ENCODE measurements around the gene CEP78. TPM values are rescaled to one million over a fixed set of nuclear protein-coding genes. Genes with fewer than 3 reads are reported as not detected.

The CEP78 gene
- total RNA-seq, 2 experiments from 2014 or later = 10.5 to 12.1 TPM

GRCh38 chr9:78304357-78304756 is 68.5 kb downstream of the CEP78 start:
- Histone ChIP-seq H3K4me1 (ENCODE audit: insufficient read depth, low read length) (no peaks in the 10 kb centered on the region), H3K36me3 (ENCODE audit: insufficient read depth, low read length) (peaks cover 2% of the 10 kb centered on the region), H3K27ac (ENCODE audit: low read depth in 1 of 2, low read length in 2 of 2) (no peak overlapping the region), H3K4me3 (ENCODE audit: low read length) (no peak overlapping the region), H3K27me3 (ENCODE audit: control insufficient read depth in 1 of 2, insufficient read depth in 2 of 2, low read length in 2 of 2) (no peaks in the 10 kb centered on the region), H3K9me3 (ENCODE audit: control insufficient read depth in 1 of 2, insufficient read depth in 1 of 2, low read length in 2 of 2) (no peaks in the 10 kb centered on the region)
- ChIA-PET POLR2A (no interaction called here), CTCF (no interaction called here)
- TF ChIP-seq CTCF (IDR thresholded peaks at IDR 0.05) = no peak
- ATAC-seq (ENCODE audit: poor library complexity) = no peak
- H3K9me3 Mint-ChIP-seq = no peaks in the 10 kb centered on the region
- no peaks in the 10 kb centered on the region for H3K4me1 Mint-ChIP-seq (ENCODE audit: low read depth)
- no peak for DNase-seq
- intact Hi-C loops (cut with DNase I, micrococcal nuclease) = no loop called here
- no peak overlapping the region for H3K4me3 Mint-ChIP-seq
- H3K36me3 Mint-ChIP-seq (ENCODE audit: low read depth) = peaks cover 56% of the 10 kb centered on the region
- H3K27ac Mint-ChIP-seq = no peak overlapping the region
- H3K27me3 Mint-ChIP-seq = no peaks in the 10 kb centered on the region

GRCh38 chr9:78306222-78307076 is 70.6 kb downstream of the CEP78 start:
- Mint-ChIP-seq H3K27me3 (no peaks in the 10 kb centered on the region), H3K9me3 (no peaks in the 10 kb centered on the region), H3K27ac (no peak overlapping the region), H3K4me1 (ENCODE audit: low read depth) (no peaks in the 10 kb centered on the region), H3K4me3 (no peak overlapping the region), H3K36me3 (ENCODE audit: low read depth) (peaks cover 67% of the 10 kb centered on the region)
- no peak overlapping the region for H3K4me3 ChIP-seq (ENCODE audit: low read length)
- no peak overlapping the region for H3K27ac ChIP-seq (ENCODE audit: low read depth in 1 of 2, low read length in 2 of 2)
- H3K9me3 ChIP-seq (ENCODE audit: control insufficient read depth in 1 of 2, insufficient read depth in 1 of 2, low read length in 2 of 2) = no peaks in the 10 kb centered on the region
- ChIA-PET POLR2A (no interaction called here), CTCF (no interaction called here)
- H3K36me3 ChIP-seq (ENCODE audit: insufficient read depth, low read length) = peaks cover 7% of the 10 kb centered on the region
- no peak for TF ChIP-seq CTCF (IDR thresholded peaks at IDR 0.05)
- intact Hi-C loops (cut with DNase I, micrococcal nuclease) = no loop called here
- H3K27me3 ChIP-seq (ENCODE audit: control insufficient read depth in 1 of 2, insufficient read depth in 2 of 2, low read length in 2 of 2) = no peaks in the 10 kb centered on the region
- H3K4me1 ChIP-seq (ENCODE audit: insufficient read depth, low read length) = no peaks in the 10 kb centered on the region
- ATAC-seq (ENCODE audit: poor library complexity) (no peak), DNase-seq (no peak)

GRCh38 chr9:78307360-78307759 is 71.5 kb downstream of the CEP78 start:
- intact Hi-C loops (cut with DNase I, micrococcal nuclease) = no loop called here
- H3K4me3 Mint-ChIP-seq = no peak overlapping the region
- no peaks in the 10 kb centered on the region for H3K4me1 Mint-ChIP-seq (ENCODE audit: low read depth)
- H3K9me3 Mint-ChIP-seq = no peaks in the 10 kb centered on the region
- H3K27ac Mint-ChIP-seq = no peak overlapping the region
- H3K4me3 ChIP-seq (ENCODE audit: low read length) = no peak overlapping the region
- DNase-seq = no peak
- no peak overlapping the region for H3K27ac ChIP-seq (ENCODE audit: low read depth in 1 of 2, low read length in 2 of 2)
- no peak for TF ChIP-seq CTCF (IDR thresholded peaks at IDR 0.05)
- ChIA-PET CTCF (no interaction called here), POLR2A (no interaction called here)
- H3K36me3 ChIP-seq (ENCODE audit: insufficient read depth, low read length) = peaks cover 7% of the 10 kb centered on the region
- no peaks in the 10 kb centered on the region for H3K27me3 Mint-ChIP-seq
- H3K36me3 Mint-ChIP-seq (ENCODE audit: low read depth) = peaks cover 67% of the 10 kb centered on the region
- no peak for ATAC-seq (ENCODE audit: poor library complexity)
- H3K27me3 ChIP-seq (ENCODE audit: control insufficient read depth in 1 of 2, insufficient read depth in 2 of 2, low read length in 2 of 2) = no peaks in the 10 kb centered on the region
- H3K4me1 ChIP-seq (ENCODE audit: insufficient read depth, low read length) = no peaks in the 10 kb centered on the region
- no peaks in the 10 kb centered on the region for H3K9me3 ChIP-seq (ENCODE audit: control insufficient read depth in 1 of 2, insufficient read depth in 1 of 2, low read length in 2 of 2)
